Measurements from ENCODE around the gene PAF1. TPM values are rescaled to one million over a fixed set of nuclear protein-coding genes. Genes with fewer than 3 reads are reported as not detected.

PAF1 gene
- total and polyA plus RNA-seq, 2 of the 13 experiments (the other 11 are each of a cell fraction or from before 2014, with no cell fraction given), result 30.2 to 31.1 TPM

DNA sequence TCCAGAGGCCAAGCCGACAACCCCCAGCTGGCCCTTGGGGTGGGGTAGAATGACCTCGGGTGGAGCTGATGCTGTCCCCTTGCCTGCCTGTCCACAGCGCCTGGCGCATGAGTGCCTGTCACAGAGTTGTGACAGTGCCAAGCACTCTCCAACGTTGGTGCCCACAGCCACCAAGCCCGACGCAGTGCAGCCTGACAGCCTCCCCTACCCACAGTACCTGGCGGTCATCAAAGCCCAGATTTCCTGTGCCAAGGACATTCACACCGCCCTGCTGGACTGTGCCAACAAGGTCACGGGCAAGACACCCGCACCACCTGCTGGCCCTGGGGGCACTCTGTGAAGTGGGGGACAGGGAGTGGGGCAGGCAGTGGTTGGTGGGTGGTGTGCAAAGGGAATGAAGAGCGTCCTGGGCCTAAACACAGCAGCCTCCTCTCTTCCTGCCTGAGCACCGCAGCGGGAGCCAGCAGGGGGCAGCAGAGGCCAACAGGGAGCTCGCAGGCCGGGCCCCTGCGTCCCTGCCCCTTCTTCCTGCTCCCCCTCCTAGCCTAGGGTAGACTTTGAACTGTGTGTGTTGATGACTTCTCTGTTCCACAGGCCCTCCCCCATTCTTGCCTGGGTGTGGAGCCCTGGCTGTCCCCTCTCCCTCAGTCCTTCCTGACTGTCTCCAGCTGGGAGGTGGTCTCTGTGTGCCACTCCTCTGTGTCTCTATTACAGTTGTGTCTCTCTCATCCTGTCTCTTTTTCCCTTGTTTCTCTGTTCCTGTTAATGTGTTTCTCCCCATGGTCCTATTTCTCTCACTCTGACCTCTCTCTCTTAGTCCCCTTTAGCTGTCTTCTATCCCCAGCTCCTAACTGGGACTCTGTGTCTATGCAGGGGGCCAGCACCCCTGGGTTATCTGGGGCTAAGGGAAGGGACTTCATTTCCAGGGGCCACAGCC, 6.7 kb upstream of the PAF1 start (continued):
- TF ChIP-seq, protein P1, sequence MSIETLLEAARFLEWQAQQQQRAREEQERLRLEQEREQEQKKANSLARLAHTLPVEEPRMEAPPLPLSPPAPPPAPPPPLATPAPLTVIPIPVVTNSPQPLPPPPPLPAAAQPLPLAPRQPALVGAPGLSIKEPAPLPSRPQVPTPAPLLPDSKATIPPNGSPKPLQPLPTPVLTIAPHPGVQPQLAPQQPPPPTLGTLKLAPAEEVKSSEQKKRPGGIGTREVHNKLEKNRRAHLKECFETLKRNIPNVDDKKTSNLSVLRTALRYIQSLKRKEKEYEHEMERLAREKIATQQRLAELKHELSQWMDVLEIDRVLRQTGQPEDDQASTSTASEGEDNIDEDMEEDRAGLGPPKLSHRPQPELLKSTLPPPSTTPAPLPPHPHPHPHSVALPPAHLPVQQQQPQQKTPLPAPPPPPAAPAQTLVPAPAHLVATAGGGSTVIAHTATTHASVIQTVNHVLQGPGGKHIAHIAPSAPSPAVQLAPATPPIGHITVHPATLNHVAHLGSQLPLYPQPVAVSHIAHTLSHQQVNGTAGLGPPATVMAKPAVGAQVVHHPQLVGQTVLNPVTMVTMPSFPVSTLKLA (IDR thresholded peaks at IDR 0.05), result no peak
- TF ChIP-seq, protein P2, sequence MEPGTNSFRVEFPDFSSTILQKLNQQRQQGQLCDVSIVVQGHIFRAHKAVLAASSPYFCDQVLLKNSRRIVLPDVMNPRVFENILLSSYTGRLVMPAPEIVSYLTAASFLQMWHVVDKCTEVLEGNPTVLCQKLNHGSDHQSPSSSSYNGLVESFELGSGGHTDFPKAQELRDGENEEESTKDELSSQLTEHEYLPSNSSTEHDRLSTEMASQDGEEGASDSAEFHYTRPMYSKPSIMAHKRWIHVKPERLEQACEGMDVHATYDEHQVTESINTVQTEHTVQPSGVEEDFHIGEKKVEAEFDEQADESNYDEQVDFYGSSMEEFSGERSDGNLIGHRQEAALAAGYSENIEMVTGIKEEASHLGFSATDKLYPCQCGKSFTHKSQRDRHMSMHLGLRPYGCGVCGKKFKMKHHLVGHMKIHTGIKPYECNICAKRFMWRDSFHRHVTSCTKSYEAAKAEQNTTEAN (CRISPR knock-in tag; conservative IDR thresholded peaks at IDR 0.05), result no peak
- TF ChIP-seq ATRX (CRISPR knock-in tag; IDR thresholded peaks at IDR 0.05; ENCODE audit: borderline replicate concordance) (no peak), JUN (CRISPR knock-in tag; IDR thresholded peaks at IDR 0.05) (peak; percentile 55; the same call in 1 of the 2 replicates), U2AF2 (IDR thresholded peaks at IDR 0.05; ENCODE audit: low read depth, low read length) (no peak), SUZ12 (IDR thresholded peaks at IDR 0.05; ENCODE audit: low read depth, low read length) (no peak), ELF1 (CRISPR knock-in tag; IDR thresholded peaks at IDR 0.05) (peak; percentile 86), MED13 (CRISPR knock-in tag; IDR thresholded peaks at IDR 0.05) (no peak), AKAP8 (CRISPR knock-in tag; IDR thresholded peaks at IDR 0.05) (peak; percentile 93), SRSF1 (optimal IDR thresholded peaks at IDR 0.05; ENCODE audit: low read depth, low read length) (no peak), SMARCC2 (IDR thresholded peaks at IDR 0.05) (no peak), ZNF607 (CRISPR knock-in tag; IDR thresholded peaks at IDR 0.05; ENCODE audit: borderline replicate concordance) (peak; percentile 61; the same call in 1 of the 2 replicates), ZSCAN30 (CRISPR knock-in tag; IDR thresholded peaks at IDR 0.05) (no peak), DR1 (CRISPR knock-in tag; IDR thresholded peaks at IDR 0.05) (no peak; the same call in 1 of the 2 replicates)
- TF ChIP-seq, protein P3, sequence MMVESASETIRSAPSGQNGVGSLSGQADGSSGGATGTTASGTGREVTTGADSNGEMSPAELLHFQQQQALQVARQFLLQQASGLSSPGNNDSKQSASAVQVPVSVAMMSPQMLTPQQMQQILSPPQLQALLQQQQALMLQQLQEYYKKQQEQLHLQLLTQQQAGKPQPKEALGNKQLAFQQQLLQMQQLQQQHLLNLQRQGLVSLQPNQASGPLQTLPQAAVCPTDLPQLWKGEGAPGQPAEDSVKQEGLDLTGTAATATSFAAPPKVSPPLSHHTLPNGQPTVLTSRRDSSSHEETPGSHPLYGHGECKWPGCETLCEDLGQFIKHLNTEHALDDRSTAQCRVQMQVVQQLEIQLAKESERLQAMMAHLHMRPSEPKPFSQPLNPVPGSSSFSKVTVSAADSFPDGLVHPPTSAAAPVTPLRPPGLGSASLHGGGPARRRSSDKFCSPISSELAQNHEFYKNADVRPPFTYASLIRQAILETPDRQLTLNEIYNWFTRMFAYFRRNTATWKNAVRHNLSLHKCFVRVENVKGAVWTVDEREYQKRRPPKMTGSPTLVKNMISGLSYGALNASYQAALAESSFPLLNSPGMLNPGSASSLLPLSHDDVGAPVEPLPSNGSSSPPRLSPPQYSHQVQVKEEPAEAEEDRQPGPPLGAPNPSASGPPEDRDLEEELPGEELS (CRISPR knock-in tag; IDR thresholded peaks at IDR 0.05), result peak; percentile 89
- TF ChIP-seq, protein P4, sequence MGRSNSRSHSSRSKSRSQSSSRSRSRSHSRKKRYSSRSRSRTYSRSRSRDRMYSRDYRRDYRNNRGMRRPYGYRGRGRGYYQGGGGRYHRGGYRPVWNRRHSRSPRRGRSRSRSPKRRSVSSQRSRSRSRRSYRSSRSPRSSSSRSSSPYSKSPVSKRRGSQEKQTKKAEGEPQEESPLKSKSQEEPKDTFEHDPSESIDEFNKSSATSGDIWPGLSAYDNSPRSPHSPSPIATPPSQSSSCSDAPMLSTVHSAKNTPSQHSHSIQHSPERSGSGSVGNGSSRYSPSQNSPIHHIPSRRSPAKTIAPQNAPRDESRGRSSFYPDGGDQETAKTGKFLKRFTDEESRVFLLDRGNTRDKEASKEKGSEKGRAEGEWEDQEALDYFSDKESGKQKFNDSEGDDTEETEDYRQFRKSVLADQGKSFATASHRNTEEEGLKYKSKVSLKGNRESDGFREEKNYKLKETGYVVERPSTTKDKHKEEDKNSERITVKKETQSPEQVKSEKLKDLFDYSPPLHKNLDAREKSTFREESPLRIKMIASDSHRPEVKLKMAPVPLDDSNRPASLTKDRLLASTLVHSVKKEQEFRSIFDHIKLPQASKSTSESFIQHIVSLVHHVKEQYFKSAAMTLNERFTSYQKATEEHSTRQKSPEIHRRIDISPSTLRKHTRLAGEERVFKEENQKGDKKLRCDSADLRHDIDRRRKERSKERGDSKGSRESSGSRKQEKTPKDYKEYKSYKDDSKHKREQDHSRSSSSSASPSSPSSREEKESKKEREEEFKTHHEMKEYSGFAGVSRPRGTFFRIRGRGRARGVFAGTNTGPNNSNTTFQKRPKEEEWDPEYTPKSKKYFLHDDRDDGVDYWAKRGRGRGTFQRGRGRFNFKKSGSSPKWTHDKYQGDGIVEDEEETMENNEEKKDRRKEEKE (IDR thresholded peaks at IDR 0.05), result no peak
- TF ChIP-seq, protein P5, sequence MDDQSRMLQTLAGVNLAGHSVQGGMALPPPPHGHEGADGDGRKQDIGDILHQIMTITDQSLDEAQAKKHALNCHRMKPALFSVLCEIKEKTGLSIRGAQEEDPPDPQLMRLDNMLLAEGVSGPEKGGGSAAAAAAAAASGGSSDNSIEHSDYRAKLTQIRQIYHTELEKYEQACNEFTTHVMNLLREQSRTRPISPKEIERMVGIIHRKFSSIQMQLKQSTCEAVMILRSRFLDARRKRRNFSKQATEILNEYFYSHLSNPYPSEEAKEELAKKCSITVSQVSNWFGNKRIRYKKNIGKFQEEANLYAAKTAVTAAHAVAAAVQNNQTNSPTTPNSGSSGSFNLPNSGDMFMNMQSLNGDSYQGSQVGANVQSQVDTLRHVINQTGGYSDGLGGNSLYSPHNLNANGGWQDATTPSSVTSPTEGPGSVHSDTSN (CRISPR knock-in tag; IDR thresholded peaks at IDR 0.05; ENCODE audit: borderline replicate concordance), result no peak
- TF ChIP-seq, protein P6, sequence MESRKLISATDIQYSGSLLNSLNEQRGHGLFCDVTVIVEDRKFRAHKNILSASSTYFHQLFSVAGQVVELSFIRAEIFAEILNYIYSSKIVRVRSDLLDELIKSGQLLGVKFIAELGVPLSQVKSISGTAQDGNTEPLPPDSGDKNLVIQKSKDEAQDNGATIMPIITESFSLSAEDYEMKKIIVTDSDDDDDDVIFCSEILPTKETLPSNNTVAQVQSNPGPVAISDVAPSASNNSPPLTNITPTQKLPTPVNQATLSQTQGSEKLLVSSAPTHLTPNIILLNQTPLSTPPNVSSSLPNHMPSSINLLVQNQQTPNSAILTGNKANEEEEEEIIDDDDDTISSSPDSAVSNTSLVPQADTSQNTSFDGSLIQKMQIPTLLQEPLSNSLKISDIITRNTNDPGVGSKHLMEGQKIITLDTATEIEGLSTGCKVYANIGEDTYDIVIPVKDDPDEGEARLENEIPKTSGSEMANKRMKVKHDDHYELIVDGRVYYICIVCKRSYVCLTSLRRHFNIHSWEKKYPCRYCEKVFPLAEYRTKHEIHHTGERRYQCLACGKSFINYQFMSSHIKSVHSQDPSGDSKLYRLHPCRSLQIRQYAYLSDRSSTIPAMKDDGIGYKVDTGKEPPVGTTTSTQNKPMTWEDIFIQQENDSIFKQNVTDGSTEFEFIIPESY (CRISPR knock-in tag; IDR thresholded peaks at IDR 0.05), result peak; percentile 76

Measured in HepG2 (cell line).